ENCODE data around the gene KIF26B. TPM values are rescaled to one million over a fixed set of nuclear protein-coding genes. Genes with fewer than 3 reads are reported as not detected.

Gene KIF26B
- total RNA-seq, 1 donor from 2014 or later = 3.4 TPM

DNA sequence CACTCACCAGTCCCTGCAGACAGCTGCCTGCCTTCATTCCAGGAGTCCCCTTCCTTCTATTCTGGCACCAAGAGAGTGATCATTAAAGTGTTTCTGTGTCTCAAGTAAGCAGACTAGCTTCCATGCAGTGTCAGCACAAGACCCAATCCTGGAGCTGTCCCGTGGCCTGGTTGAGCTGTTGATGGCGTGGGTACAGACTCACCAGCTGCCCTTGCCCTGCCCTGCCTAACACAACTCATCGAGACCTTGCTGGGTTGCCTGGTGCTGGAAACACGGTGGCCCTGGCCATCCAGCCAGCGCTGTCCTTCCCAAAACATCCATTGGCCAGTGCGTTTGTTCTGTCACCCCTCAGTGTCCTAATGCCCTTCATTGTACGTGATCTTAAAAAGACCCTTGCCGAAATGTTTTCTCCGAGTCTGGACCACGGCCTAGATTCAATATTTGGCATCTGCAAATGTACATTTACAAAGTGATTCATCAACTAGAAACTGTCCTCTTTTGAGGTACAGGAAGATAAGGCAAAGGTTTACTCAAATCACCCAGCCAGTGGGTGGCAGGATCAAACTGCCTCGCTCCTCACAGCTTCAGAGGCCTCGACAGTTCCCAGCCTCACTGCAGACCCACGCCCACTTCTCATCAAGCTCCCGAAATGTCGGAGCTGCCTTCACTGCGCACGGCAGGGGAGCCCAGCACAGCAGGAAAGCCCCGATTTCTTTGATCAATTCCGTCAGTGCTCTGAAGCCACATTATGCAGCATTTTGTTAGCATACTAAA is 494.2 kb downstream of the KIF26B start:
- Mint-ChIP-seq H3K4me3 (ENCODE audit: unreplicated experiment) (no peak overlapping the region), H3K36me3 (ENCODE audit: low read depth, unreplicated experiment) (peaks cover 3% of the 10 kb centered on the region), H3K4me1 (ENCODE audit: unreplicated experiment) (peaks cover 4% of the 10 kb centered on the region), H3K9me3 (ENCODE audit: unreplicated experiment) (no peaks in the 10 kb centered on the region), H3K27ac (ENCODE audit: unreplicated experiment) (no peak overlapping the region), H3K27me3 (ENCODE audit: unreplicated experiment) (no peaks in the 10 kb centered on the region)
- TF ChIP-seq, protein P1, sequence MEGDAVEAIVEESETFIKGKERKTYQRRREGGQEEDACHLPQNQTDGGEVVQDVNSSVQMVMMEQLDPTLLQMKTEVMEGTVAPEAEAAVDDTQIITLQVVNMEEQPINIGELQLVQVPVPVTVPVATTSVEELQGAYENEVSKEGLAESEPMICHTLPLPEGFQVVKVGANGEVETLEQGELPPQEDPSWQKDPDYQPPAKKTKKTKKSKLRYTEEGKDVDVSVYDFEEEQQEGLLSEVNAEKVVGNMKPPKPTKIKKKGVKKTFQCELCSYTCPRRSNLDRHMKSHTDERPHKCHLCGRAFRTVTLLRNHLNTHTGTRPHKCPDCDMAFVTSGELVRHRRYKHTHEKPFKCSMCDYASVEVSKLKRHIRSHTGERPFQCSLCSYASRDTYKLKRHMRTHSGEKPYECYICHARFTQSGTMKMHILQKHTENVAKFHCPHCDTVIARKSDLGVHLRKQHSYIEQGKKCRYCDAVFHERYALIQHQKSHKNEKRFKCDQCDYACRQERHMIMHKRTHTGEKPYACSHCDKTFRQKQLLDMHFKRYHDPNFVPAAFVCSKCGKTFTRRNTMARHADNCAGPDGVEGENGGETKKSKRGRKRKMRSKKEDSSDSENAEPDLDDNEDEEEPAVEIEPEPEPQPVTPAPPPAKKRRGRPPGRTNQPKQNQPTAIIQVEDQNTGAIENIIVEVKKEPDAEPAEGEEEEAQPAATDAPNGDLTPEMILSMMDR (IDR thresholded peaks at IDR 0.05; ENCODE audit: unreplicated experiment) = no peak
- no peak for DNase-seq (ENCODE audit: low spot score)

DNA sequence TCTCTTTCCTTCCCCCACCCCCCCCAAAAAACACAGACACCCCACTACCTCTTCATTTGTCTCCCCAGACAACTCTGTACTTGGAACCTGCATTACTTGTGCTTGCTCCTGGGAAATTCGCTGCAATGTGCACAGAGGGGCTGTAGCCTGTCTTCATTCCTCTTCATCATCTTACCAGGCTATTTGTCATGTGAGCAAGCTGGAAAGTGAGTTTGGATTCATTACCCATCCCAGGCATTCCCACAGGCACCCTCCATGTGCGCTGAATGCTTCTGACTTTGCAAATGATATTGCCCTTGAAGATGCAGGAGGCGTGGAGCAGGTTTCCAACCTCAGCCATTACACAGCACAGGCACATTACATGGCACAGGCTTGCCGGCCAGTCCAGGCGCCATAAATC is 494.9 kb downstream of the KIF26B start:
- H3K27ac Mint-ChIP-seq (ENCODE audit: unreplicated experiment) = no peak overlapping the region
- peaks cover 4% of the 10 kb centered on the region for H3K4me1 Mint-ChIP-seq (ENCODE audit: unreplicated experiment)
- H3K27me3 Mint-ChIP-seq (ENCODE audit: unreplicated experiment) = no peaks in the 10 kb centered on the region
- H3K4me3 Mint-ChIP-seq (ENCODE audit: unreplicated experiment) = no peak overlapping the region
- no peak for DNase-seq (ENCODE audit: low spot score)
- H3K36me3 Mint-ChIP-seq (ENCODE audit: low read depth, unreplicated experiment) = peaks cover 3% of the 10 kb centered on the region
- no peaks in the 10 kb centered on the region for H3K9me3 Mint-ChIP-seq (ENCODE audit: unreplicated experiment)
- TF ChIP-seq, protein P1 (IDR thresholded peaks at IDR 0.05; ENCODE audit: unreplicated experiment) = no peak

DNA sequence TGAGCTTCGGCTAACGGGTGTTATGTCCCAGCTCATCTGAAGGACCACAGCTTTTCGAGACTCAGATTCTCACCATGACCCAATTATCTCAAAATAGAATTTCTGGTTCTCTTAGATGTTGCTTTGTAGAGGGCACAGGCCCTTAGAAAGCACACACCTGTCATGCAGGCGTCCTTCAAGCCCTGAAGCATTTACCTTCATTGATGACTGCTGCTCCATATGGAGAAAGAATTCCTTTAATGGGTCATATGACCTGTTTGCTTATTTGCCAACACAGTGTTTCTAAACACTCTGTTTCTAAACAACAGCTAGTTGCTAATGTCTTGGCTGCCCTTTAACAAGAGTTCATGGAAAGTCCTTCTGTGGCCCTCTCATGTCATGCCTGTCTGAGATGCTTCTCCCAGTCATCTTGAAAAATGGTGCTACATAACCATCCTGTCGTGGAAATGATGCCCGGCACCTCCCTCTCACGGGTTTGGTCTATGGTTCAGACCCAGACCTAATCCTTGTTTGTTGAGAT is 495.7 kb downstream of the KIF26B start:
- peaks cover 3% of the 10 kb centered on the region for H3K27me3 Mint-ChIP-seq (ENCODE audit: unreplicated experiment)
- DNase-seq (ENCODE audit: low spot score) = no peak
- peaks cover 3% of the 10 kb centered on the region for H3K36me3 Mint-ChIP-seq (ENCODE audit: low read depth, unreplicated experiment)
- H3K4me3 Mint-ChIP-seq (ENCODE audit: unreplicated experiment) = no peak overlapping the region
- H3K9me3 Mint-ChIP-seq (ENCODE audit: unreplicated experiment) = no peaks in the 10 kb centered on the region
- peaks cover 4% of the 10 kb centered on the region for H3K4me1 Mint-ChIP-seq (ENCODE audit: unreplicated experiment)
- TF ChIP-seq, protein P1 (IDR thresholded peaks at IDR 0.05; ENCODE audit: unreplicated experiment) = no peak
- H3K27ac Mint-ChIP-seq (ENCODE audit: unreplicated experiment) = no peak overlapping the region

DNA sequence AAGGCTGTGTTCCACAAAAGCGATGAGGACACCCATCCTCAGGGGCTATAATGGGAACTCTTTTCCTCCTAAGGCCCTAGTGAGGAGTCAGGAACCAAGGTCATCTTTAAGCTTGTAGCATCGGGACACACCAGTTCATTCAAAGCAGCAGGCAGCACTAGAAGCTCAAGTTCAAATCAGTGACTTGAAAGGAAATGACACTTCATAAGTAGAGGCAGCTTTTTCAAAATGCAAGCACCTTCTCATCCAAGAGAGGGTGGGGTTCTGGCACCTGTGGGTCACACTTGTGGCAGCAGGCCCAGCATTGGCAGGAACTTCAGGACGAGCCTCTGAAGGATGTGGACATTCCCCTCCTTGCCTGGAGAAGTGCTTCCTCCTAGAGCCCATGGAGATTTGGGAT is 496.3 kb downstream of the KIF26B start:
- no peak overlapping the region for H3K4me3 Mint-ChIP-seq (ENCODE audit: unreplicated experiment)

More for the DNA sequence above, 496.3 kb downstream of the KIF26B start:
- Mint-ChIP-seq H3K27me3 (ENCODE audit: unreplicated experiment) (peaks cover 3% of the 10 kb centered on the region), H3K36me3 (ENCODE audit: low read depth, unreplicated experiment) (peaks cover 3% of the 10 kb centered on the region), H3K9me3 (ENCODE audit: unreplicated experiment) (no peaks in the 10 kb centered on the region), H3K4me1 (ENCODE audit: unreplicated experiment) (peaks cover 4% of the 10 kb centered on the region), H3K27ac (ENCODE audit: unreplicated experiment) (no peak overlapping the region)
- DNase-seq (ENCODE audit: low spot score) = no peak
- TF ChIP-seq, protein P1 (IDR thresholded peaks at IDR 0.05; ENCODE audit: unreplicated experiment) = no peak
